Measurements from ENCODE around the gene TOX2.

TOX2 gene

DNA sequence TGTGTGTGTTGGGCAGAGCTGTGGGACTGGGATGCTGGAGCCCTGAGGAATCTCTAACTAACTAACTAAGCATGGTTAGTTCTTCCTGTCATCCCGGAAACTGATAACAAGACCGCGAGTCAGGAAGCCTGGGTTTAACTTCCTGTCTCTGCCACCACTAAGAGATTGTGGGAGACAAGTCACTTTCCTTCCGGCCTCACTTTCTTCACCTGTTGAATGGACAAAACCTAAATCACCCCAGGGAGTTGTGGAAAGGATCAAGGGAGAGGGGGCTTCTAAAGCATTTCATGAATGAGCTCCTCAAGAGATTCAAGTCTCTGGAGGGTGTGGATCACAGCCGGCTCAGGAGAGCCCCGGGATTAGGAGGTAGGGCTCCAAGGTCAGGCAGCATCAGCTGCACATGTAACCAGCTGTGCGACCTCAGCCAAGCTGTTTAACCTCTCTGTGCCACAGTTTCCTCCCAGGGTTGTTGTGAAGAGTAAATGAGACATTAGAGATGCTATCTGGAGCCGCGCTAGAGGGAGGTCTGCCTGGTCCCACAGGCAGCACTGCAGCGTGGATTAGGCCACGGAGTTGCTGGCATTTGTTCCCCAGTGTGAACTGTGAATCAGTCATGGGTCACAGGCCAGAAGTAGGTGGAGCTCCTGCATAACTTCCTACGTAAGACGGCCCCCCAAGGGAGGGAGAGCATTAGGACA lies 105.1 kb downstream of the TOX2 start:
- no peak for DNase-seq (ENCODE audit: low spot score)

DNA sequence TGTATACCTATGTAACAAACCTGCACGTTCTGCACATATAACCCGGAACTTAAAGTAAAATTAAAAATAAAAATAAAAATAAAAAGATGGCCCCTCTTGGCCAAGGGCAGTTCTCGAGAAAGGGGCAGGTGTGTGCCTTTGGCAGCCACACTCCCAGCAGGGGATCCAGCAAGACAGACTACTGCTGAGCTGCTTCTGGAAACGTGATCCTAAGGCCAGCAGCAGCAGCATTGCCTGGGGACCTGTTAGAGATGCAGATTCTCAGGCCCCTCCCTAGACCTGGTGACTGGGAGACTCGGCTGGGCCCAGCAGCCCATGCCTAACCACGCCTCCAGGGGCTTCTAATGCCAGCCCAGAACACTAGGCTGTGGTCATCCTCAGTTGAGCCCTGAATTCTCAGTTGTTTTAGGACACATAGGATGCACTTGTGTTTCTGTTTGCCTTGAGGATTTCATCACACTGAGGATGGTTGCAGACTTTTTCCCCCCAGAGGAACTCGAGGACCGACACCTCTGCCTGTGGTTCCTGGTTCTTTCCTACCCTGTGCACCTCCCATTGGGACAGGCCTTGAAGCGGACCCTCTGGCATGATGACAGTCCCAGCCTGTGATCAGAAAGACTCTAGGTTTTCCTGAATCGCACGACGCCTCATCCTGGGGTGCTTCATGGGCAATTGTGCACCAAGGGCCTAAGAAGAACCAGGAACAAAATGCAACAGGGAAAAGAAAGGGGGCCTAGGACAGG lies 105.9 kb downstream of the TOX2 start:
- DNase-seq (ENCODE audit: low spot score): no peak

DNA sequence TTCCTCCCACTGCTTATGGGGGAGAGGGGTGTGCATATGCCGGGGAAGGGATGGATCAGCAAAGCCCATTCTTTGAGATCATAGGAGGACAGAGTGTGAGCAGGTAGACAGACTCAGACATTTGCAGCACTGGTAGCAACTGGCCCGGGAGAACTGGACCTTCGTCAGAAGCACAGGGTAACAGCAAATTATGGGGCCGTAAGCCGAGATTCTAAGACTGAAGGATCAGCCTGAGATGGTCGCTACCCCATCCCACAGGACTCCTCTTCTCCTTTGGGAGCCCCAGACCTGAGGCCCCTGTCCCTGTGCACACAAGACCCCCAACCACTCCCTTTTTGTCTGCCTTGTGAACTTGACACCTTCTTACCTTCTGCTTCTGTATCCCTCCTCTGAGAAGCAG lies 106.5 kb downstream of the TOX2 start:
- no peak for DNase-seq (ENCODE audit: low spot score)

DNA sequence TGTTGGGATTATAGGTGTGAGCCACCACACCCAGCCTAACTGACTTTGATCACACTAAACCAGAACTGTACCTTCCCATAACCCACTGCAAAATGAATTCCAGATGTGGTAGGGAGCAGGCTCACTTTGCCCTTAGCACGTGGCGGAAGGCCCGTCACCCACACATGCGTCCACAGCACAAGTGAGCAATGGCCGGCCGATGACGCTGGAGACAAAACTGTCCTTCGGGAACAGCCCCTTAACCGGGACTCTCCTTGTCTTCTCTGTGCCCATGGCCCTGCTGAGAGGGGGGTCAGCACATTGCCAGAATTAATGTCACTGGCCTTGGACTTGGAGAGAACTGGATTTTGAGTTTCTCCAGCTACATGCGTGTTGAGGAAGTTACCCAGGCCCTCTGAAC lies 107.2 kb downstream of the TOX2 start:
- no peak for DNase-seq (ENCODE audit: low spot score)

DNA sequence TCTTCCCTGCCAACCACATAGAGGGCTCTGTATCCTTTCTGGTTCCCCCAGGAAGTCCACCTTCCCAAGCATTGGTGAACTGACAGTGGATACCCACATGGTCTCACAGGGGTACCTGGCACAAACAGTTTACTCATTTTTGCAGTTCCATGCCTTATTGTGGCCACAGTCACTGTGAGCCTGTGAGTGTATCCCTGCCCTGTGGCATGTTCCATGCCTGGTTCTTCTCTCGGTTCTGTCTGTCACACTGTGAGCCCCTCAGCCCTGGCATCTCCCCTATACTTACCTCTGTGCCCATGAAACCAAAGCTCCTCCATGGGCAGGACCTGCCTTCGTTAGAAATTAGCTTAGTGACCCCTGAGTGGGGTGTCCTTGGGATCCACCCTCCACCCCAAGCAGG lies 107.8 kb downstream of the TOX2 start:
- DNase-seq (ENCODE audit: low spot score): no peak

DNA sequence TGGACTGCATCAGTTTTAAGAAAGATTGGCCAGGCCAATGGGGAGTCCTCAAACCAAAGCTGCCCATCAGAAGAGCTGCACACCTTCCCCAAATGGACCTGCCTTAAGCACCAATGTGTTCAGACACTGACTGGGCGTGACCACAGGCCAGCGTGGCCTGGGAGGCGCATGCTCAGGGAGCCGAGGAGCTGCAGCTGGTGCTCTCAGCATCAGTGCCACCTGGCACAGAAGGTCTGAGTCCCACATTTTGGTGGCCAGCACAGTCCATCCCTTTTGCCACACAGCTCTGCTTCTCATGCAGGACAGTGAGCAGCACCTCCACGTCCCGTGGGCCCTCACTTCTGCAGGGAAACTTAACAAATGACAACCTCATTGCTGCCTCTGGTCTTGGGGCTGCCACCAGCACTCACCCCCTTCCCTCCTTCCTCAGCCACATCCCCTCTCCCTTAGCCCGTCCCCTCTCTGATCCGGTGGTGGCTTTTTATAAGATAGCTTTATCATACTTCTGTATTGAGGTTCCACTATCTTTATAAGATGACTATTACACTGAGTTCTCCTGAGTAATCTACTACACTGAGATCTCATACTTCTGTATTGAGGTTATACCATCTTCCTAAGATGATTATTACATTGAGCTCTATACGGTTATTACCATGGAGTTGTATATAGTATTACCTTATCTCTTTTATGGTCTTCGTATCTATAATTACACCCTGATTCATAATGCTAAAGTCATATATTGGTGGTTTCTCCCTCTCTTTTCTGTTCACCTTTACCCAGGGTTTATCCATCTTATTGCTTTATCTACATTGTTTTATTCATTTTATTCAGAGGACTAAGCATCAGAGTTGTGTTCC lies 109.1 kb downstream of the TOX2 start:
- no peak for DNase-seq (ENCODE audit: low spot score)

DNA sequence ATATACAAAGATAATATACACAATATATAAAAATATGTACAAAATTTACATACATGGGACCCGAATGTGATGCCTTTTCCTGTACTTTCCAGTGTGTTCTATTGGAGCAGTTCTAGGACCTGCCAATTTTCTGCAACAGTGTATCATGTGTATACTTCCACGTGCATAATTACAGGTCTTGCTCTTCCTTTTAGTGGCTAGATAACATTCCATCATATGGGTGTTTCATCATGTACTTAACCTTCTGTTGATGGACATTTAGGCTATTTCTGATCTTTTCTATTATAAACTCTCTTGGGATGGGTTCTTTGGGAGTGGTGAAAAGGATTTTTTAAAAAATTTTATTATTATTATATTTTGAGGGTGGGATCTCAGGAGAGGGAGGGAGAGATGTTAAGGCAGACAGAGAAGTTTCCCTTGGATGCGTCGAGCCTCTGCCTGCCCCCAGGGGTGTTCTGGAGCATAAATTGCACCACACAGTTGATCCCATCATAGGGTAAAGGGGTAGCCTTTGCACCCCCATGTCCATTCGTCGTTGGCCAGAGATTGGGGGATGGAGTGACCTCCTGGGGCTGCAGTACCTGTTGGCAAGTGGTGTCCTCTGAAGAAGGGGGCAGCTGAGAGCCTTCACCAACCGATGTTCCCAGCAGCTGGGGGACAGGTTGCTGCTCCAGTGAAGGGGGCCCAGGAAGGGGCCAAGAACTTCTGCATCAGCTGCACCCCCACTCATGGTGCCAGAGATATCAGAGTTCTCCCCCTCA lies 110.3 kb downstream of the TOX2 start:
- DNase-seq (ENCODE audit: low spot score): no peak

DNA sequence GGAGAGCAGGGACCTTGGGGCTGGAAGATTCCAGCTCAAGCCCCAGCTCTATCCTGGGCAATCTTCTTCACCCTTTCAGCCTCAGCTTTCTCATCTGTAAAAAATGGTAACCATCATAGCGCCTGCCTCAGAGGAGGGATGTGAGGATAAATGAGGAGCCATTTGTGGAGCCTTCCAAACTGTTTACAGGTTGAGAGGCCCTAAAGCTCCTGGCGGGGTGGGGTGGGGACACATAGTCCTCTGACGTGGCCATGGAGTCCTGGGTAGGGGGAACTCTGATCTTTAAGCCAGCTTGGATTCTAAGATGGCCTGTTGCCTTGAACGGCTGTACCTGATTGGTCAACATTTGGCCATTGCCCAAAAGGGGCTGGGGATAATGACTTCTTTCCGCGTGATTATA lies 111.1 kb downstream of the TOX2 start:
- DNase-seq (ENCODE audit: low spot score): no peak

DNA sequence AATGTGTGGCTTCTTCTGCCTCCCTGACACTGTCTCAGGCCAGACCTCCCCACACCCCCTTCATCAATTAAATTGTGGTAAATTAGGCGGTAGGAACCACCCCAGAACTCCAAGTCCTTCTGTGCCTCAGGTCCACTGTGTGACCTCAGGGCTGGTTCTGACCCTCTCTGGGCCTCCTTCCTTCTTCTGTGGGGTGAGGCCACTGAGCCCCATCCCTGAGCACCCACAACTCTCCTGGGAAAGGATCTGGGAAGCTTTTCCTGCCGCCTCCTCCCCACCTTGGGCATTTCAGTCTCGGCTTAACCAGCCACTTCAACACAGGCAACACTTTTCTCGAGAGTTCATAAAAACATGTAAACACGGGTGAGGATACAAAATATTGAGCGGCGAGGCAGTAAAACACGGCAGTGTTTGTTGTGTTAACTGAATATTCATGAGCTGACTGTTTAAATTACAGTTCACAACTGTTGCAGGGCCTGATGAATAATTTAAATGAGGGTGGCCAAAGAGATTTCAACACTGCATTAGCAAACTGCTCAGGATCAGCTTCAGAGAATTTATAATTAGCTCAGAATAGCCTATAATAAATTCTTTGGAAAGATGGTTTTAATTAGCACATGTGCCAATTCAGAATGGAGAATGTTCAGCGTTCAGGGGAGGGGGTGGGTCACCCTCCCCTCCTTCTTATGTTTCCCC lies 112.1 kb downstream of the TOX2 start:
- no peak for DNase-seq (ENCODE audit: low spot score)

DNA sequence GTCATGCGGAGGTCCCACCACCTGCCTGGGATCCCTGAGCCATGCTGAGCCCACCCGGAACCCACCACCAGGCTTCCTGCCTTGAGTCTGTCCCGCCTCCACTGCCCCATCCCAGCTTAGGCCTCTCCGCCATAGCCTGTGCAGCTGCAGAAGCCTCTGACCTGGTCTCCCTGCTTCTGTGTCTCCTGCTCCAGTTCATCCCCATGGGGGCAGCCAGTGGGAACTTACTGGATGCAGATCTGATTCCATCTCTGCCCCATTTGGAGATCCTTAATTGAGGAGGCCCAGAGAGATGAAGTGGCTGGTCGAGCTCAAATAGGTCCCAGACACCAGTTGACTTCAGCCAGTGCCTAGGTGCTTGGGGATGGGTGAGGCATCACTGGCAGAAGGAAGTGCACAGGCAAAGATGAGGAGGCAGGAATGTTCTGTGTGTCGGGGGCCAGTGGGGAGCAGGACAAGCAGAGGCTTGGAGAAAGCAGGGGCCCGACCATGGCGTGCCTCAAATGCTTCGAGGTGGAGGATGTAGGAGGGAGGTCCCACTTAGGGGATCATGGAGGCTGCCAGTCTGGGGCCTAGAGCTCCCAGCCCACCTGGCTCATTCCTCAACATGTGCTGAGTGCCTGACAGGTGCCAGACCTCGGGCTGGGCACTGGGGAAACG lies 112.8 kb downstream of the TOX2 start:
- DNase-seq (ENCODE audit: low spot score): no peak

DNA sequence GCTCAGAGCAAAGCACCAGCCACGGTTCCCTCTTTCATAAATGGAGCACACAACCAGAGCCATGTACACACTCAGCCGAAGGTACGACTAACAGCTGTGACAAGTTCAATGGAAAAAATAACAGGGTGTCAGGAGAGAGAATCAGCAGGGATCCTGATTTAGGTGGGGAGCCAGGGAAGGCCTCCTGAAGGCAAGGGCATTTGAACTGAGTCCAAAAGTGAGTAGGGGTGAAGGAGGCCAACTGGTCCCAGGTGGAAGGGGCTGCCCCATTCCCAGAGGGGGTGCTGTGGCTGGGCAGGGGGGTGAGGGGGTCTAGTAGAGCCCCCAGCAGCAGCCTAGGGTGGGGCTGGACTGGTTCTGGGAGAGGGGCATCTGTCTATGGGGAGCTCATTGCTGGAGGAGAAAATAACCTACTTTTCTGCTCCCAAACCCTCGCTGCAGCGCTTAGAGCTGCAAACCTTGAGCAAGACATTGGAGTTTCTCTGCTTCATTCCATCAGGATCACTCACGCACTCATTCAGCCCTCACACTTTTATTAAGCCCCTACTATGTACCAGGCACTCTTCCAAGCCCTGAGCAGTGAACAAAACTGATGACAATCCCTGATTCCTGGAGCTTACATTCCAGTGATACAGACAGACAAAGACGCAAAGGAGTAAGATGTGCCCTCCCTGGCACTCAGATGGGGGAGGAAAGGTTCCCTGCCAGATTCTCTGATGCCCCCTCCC lies 113.5 kb downstream of the TOX2 start:
- DNase-seq (ENCODE audit: low spot score): no peak

DNA sequence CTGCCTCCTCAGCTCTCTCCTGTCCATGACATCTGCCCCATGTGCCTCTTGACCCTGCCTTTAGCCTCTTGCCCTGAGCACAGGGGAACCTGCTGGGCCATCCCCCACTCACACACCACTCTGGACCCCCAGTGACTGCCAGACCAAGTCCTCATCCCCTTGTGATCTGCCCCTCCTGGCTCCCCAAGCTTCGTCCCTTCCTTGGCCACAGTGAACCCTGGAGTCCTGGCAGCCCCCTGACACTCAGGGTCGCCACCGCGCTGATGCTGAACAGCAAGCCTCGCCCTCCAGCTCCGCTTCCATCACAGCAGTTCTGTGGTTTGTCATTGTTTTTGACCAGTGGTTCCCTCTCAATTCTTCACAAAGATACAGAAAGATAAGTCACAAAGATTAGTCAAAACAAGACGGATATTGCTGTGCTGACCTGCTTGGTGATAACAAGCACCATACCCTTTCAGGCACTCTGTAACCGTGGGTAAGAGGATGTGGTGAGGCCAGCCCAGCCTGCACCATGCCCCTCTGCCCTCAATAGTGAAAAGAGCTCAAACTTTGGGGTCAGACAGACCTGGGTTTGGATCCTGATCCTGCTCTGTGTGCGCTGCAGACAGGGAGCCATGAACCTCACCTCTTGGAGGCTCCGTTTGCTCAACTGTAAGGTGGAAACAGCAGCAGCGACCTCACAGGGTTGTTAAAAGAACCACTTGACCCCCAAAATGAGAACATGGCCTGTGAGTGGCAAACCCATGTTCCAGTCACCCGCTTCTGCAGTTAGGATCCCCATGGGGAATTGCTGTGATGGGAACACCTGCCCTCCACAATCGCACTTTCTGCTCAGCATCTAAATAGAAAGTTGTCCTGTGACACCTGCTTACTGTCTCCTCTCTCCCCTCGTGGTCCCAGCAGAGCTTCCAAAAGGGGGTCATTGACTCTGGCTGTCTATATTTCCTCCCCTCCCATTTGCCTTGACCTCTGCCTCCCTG lies 114.5 kb downstream of the TOX2 start:
- DNase-seq (ENCODE audit: low spot score): no peak

DNA sequence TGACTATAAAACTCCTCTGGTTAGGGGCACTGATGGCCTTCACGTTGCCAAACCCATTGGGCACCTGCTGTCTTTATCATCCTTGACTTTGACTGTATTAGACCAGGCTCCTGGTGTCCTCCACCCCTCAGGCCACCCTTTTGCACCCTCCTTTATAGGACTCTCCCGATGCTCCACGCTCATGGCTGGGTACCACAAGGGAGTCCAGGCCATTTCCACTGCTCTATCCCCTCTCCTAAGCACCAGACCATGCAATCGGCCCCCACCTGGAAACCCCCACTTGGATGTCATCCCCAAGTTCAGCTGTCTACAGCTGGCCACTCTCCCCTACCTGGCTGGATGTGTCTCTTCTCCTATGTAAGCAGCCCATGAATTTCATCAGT lies 115.2 kb downstream of the TOX2 start:
- DNase-seq (ENCODE audit: low spot score): no peak

DNA sequence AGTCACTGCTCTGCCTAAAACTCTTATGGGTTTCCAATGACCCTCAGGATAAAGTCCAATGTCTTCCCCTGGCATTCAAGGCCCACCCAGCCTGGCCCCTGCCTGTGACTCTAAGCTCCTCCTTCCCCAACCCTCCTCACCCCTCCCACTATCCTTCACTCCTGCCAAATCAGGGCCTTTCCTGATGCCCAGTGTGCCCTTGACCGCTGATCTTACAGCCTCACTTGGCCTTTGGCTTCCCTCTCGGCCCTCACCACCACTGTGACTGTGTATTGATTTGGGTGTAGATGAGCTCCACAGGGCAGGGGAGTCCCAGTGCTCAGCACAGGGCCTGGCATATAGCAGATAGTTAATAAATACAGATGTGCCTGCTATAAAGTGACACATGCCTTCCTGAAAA lies 115.7 kb downstream of the TOX2 start:
- DNase-seq (ENCODE audit: low spot score): no peak

DNA sequence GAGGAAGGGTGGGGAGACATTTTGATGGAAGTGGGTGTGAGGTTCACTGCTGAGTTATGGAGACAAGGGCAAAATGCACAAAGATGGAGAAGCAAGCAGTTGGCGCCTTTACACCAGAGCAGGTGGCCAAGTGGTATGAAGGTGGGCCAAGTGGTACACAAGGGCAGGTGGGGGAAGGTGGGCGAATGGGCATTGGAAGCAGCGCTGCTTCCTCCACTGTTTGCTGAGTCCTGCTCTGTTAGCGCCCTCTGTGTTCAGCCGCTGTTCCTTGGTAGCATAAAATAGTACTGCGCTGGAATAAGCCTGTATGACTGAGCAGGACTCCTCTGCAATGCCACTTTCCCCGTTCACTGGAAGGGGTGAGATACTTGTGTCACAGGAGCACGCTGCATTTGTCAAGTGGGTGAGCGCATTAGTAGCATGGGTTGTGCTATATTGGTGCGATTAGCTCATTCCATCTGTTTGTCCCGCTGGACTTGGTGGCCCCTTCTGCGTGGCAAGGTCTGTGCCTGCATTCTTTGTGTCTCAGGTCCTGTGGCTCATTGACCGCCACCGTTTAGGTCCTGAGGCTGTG lies 116.4 kb downstream of the TOX2 start:
- no peak for DNase-seq (ENCODE audit: low spot score)

DNA sequence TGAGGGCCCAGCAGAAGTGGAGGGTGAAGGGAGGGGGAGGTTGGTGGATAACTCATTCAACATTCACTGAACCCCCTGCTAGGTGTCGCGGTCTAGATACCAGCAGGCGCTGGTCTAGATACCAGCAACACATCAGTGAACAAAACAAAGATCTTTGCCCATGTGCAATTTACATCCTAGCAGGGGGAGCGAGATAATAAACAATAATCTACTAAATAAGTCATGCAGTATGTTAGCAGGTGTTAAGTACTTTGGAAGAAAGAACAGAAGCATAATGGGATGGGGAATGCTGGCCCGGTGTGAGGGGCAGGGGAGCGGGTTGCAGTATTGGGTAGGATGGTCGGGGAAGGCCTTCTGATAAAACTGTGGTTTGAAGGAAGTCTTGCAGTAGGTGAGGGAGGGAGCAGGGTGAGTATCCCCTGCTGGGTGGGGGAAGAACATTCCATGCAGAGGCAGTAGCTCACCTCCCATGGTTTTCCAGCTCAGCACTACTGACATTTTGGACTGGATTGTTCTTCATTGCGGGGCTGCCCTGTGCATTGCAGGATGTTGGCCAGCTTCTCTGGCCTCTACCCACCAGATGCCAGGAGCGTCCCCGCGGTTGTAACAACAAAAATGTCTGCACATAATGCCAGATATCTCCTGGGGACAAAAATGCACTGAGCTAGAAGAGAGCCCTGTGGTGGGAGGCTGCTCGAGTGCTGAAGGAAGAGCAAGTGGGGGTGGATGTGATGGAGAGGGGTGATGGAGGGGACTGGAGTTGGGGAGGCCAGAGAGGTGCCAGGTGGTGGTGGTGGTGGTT lies 117.3 kb downstream of the TOX2 start:
- no peak for DNase-seq (ENCODE audit: low spot score)

DNA sequence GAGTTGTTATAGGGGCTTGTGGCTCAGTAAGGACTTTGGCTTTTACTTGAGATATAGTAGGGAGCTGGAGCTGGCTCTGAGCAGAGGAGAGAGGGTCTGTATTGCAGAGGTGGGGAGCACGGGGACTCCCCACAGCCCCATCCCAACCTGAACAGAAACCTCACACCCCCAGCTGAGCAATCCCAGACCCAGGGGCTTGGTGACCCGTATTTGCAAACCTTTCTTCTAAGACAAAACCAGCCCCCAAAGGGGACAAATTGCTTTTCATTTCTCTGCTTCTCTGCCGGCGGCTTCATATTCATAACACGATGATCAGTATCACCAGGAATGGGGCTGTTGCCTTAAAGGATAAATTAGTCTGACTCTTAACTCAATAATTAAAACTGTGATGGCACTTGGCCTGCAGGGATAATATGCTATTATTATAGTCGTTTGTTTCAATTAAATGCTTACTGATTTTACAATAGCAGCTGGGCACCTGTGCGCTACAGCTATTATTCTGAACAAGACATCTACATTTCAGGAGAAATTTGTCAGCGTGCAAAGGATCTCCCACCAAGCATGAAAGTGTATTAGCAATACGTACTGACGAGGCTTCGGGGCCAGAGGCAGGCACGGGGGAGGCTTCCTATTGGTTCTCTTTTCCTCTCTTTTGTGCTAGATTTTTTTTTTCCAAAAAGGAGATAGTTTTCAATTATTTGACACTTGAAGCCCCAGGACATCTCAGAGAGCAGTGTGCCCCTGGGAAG lies 118.1 kb downstream of the TOX2 start:
- DNase-seq (ENCODE audit: low spot score): no peak

All from left forelimb (tissue), 1 donor.